GM23338 (cell line): ENCODE results near the gene IWS1. TPM values are rescaled to one million over a fixed set of nuclear protein-coding genes. Genes with fewer than 3 reads are reported as not detected.

Experiments
- ATAC-seq: fragments of 200-7000 bp; cut with Tn5 transposase; 3 replicates; pipeline ENCODE4 v1.9.1; 2020
- DNase-seq: peaks from one replicate; pipeline ENCODE4 v3.0.0-alpha.2; 2015; ENCODE audit warnings: low spot score
- H2AFZ ChIP-seq: fragments of 200-600 bp; sonication (generic); 2 replicates; pipeline ENCODE4 v1.8.0; 2016; ENCODE audit warnings: antibody characterized with exemption, mild to moderate bottlenecking, moderate library complexity
- H3F3A ChIP-seq: fragments of 200-600 bp; sonication (generic); replicated peaks from 2 replicates; pipeline ENCODE4 v1.8.0; 2017; ENCODE audit warnings: antibody characterized with exemption, mixed run types, low read depth
- H3K27ac ChIP-seq: fragments of 200-600 bp; sonication (generic); 2 replicates; pipeline ENCODE4 v1.6.1; 2016; ENCODE audit warnings: low read depth
- H3K27me3 ChIP-seq: fragments of 200-600 bp; sonication (generic); 2 replicates; pipeline ENCODE4 v1.8.0; 2016; ENCODE audit warnings: mild to moderate bottlenecking, mixed run types, moderate library complexity; ENCODE audit not compliant: insufficient read depth
- H3K36me3 ChIP-seq: fragments of 200-600 bp; sonication (generic); 2 replicates; pipeline ENCODE4 v1.8.0; 2016; ENCODE audit warnings: mild to moderate bottlenecking; ENCODE audit not compliant: insufficient read depth
- H3K4me1 ChIP-seq: fragments of 200-600 bp; sonication (generic); 2 replicates; pipeline ENCODE4 v1.8.0; 2016; ENCODE audit warnings: mild to moderate bottlenecking, moderate library complexity; ENCODE audit not compliant: insufficient read depth
- H3K4me2 ChIP-seq: fragments of 200-600 bp; sonication (generic); 2 replicates; pipeline ENCODE4 v1.7.1; 2017; ENCODE audit warnings: mixed run types
- H3K4me3 ChIP-seq: fragments of 200-600 bp; sonication (generic); 2 replicates; pipeline ENCODE4 v1.6.1; 2016; ENCODE audit warnings: mixed run types
- H3K79me2 ChIP-seq: fragments of 200-600 bp; sonication (generic); replicated peaks from 2 replicates; pipeline ENCODE4 v1.8.0; 2017; ENCODE audit warnings: mild to moderate bottlenecking; ENCODE audit not compliant: insufficient read depth
- H3K9me2 ChIP-seq: fragments of 200-600 bp; sonication (generic); 2 replicates; pipeline ENCODE4 v1.8.0; 2017; ENCODE audit not compliant: insufficient read depth
- H4K20me1 ChIP-seq: fragments of 200-600 bp; sonication (generic); replicated peaks from 2 replicates; pipeline ENCODE4 v1.8.0; 2017; ENCODE audit warnings: mild to moderate bottlenecking; ENCODE audit not compliant: insufficient read depth
- H3K27ac Mint-ChIP-seq: 2 replicates; pipeline ENCODE4 v1.8.0; 2020; ENCODE audit warnings: inconsistent platforms, mild to moderate bottlenecking, moderate library complexity, mixed read lengths
- H3K27me3 Mint-ChIP-seq: 3 replicates; pipeline ENCODE4 v1.8.0; 2022; ENCODE audit warnings: low read depth, mild to moderate bottlenecking, moderate library complexity, mixed read lengths, inconsistent platforms; ENCODE audit not compliant: insufficient read depth, poor library complexity
- H3K36me3 Mint-ChIP-seq: 3 replicates; pipeline ENCODE4 v1.8.0; 2021; ENCODE audit warnings: low read depth, mild to moderate bottlenecking, inconsistent platforms, moderate library complexity, mixed read lengths
- H3K4me1 Mint-ChIP-seq: 3 replicates; pipeline ENCODE4 v1.8.0; 2020; ENCODE audit warnings: mild to moderate bottlenecking, inconsistent platforms, mixed read lengths
- H3K4me3 Mint-ChIP-seq: 3 replicates; pipeline ENCODE4 v1.8.0; 2021; ENCODE audit warnings: moderate library complexity, mild to moderate bottlenecking, inconsistent platforms, mixed read lengths
- H3K9me3 Mint-ChIP-seq: 3 replicates; pipeline ENCODE4 v1.8.0; 2020; ENCODE audit warnings: moderate library complexity, mild to moderate bottlenecking, inconsistent platforms, mixed read lengths
- CREB1 ChIP-seq: fragments of 250-450 bp; sonication (Bioruptor Pico); IDR thresholded peaks from 2 replicates; pipeline ENCODE4 v1.5.0; 2020; ENCODE audit warnings: low read depth, mild to moderate bottlenecking, moderate library complexity
- EZH2 ChIP-seq: fragments of 200-600 bp; sonication (generic); IDR thresholded peaks from one replicate; pipeline ENCODE4 v1.8.0; 2017; ENCODE audit warnings: antibody characterized with exemption, mild to moderate bottlenecking, low read depth; ENCODE audit not compliant: unreplicated experiment
- EZH2phosphoT487 ChIP-seq: fragments of 200-600 bp; sonication (generic); IDR thresholded peaks from one replicate; pipeline ENCODE4 v1.8.1; 2018; ENCODE audit warnings: antibody characterized with exemption; ENCODE audit not compliant: unreplicated experiment
- JUNB ChIP-seq: IDR thresholded peaks from one replicate; pipeline ENCODE4 v1.6.1; 2016; ENCODE audit warnings: antibody characterized with exemption; ENCODE audit not compliant: unreplicated experiment
- NANOG ChIP-seq: IDR thresholded peaks from 2 replicates; pipeline ENCODE4 v1.6.1; 2016; ENCODE audit warnings: antibody characterized with exemption, borderline replicate concordance
- POLR2AphosphoS5 ChIP-seq: IDR thresholded peaks from 2 replicates; pipeline ENCODE4 v1.6.1; 2016; ENCODE audit warnings: antibody characterized with exemption, low read depth
- STAT1 ChIP-seq: IDR thresholded peaks from one replicate; pipeline ENCODE4 v1.6.1; 2016; ENCODE audit warnings: antibody characterized with exemption; ENCODE audit not compliant: unreplicated experiment
- ZNF114 ChIP-seq: fragments of 250-450 bp; sonication (Bioruptor Pico); IDR thresholded peaks from 2 replicates; pipeline ENCODE4 v1.5.0; 2020; ENCODE audit warnings: mild to moderate bottlenecking, moderate library complexity
- ZNF331 ChIP-seq: fragments of 250-450 bp; sonication (Bioruptor Pico); IDR thresholded peaks from 2 replicates; pipeline ENCODE4 v1.5.0; 2020; ENCODE audit warnings: low read depth, mild to moderate bottlenecking, moderate library complexity
- polyA plus RNA-seq: library from polyadenylated mRNA; unstranded; fragments of >200 nt; fragmentation: Nextera tagmentation; extraction: Ambion mirVana; gene quantifications from 2 replicates; pipeline ENCODE4 v1.2.1, GENCODE V29; 2016
- total RNA-seq: library from RNA; depleted of rRNA; stranded (reverse); fragments of >200 nt; shearing (Covaris generic); gene quantifications from 2 replicates; pipeline ENCODE4 v1.2.3, GENCODE V29; 2014
- TF ChIP-seq, protein P1 (sequence below), 2 experiments: fragments of 200-600 bp in 1 of 2; sonication (generic) in 1 of 2; conservative IDR thresholded peaks; 2 replicates each; pipeline versions ENCODE4 v1.5.1 to v1.6.1; 2016 to 2017; ENCODE audit warnings: antibody characterized with exemption in 2 of 2, low read depth in 2 of 2, mild to moderate bottlenecking in 2 of 2, moderate library complexity in 1 of 2
- TF ChIP-seq, protein P2 (sequence below): fragments of 250-450 bp; sonication (Bioruptor Pico); IDR thresholded peaks from 2 replicates; pipeline ENCODE4 v1.5.0; 2020; ENCODE audit warnings: mild to moderate bottlenecking, moderate library complexity
- TF ChIP-seq, protein P3 (sequence below): IDR thresholded peaks from 2 replicates; pipeline ENCODE4 v1.6.1; 2016; ENCODE audit warnings: antibody characterized with exemption

IWS1 gene
- total and polyA plus RNA-seq, 2 experiments from 2014 or later = 82.8 to 97.2 TPM

- TF ChIP-seq, protein P1, sequence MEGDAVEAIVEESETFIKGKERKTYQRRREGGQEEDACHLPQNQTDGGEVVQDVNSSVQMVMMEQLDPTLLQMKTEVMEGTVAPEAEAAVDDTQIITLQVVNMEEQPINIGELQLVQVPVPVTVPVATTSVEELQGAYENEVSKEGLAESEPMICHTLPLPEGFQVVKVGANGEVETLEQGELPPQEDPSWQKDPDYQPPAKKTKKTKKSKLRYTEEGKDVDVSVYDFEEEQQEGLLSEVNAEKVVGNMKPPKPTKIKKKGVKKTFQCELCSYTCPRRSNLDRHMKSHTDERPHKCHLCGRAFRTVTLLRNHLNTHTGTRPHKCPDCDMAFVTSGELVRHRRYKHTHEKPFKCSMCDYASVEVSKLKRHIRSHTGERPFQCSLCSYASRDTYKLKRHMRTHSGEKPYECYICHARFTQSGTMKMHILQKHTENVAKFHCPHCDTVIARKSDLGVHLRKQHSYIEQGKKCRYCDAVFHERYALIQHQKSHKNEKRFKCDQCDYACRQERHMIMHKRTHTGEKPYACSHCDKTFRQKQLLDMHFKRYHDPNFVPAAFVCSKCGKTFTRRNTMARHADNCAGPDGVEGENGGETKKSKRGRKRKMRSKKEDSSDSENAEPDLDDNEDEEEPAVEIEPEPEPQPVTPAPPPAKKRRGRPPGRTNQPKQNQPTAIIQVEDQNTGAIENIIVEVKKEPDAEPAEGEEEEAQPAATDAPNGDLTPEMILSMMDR (conservative IDR thresholded peaks at IDR 0.05; ENCODE audit: low read depth in 2 of 2) = no peak
- no peak for TF ChIP-seq JUNB
- no peak for TF ChIP-seq CREB1 (CRISPR knock-in tag)
These were observed 25.1 kb upstream of the IWS1 start (continued) for GRCh38 chr2:127551221-127551930.

DNA sequence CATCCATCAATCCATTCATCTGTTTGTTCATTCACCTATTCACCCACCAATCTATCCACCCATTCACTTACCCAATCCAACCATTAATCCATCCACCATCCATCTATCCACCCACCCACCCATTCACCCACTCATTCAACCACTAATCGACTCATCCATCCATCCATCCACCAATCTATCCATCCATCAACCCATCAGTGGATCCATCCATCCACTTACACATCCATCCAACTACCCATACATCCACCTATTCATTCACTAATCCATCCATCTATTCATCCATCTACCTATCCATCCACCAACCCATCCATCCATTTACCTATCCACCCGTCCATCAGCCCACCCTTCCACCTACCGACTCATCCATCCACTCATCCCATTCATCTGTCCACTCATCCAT is 20.5 kb upstream of the IWS1 start:
- Histone ChIP-seq H3K36me3 (no peaks in the 10 kb centered on the region), H3K4me2 (no peak overlapping the region), H3K27ac (no peak overlapping the region), H3K79me2 (no peaks in the 10 kb centered on the region), H3K9me2 (no peaks in the 10 kb centered on the region; the same call in 1 of the 2 replicates), H2AFZ (no peak overlapping the region), H4K20me1 (no peaks in the 10 kb centered on the region), H3K4me3 (no peak overlapping the region), H3F3A (no peaks in the 10 kb centered on the region), H3K27me3 (no peaks in the 10 kb centered on the region), H3K4me1 (no peaks in the 10 kb centered on the region)
- no peak overlapping the region for H3K27ac Mint-ChIP-seq
- DNase-seq = no peak
- ATAC-seq = no peak
- H3K36me3 Mint-ChIP-seq = no peaks in the 10 kb centered on the region
- peaks cover 2% of the 10 kb centered on the region for H3K27me3 Mint-ChIP-seq
- no peaks in the 10 kb centered on the region for H3K9me3 Mint-ChIP-seq
- H3K4me3 Mint-ChIP-seq = no peak overlapping the region
- H3K4me1 Mint-ChIP-seq = no peaks in the 10 kb centered on the region
- TF ChIP-seq, protein P2, sequence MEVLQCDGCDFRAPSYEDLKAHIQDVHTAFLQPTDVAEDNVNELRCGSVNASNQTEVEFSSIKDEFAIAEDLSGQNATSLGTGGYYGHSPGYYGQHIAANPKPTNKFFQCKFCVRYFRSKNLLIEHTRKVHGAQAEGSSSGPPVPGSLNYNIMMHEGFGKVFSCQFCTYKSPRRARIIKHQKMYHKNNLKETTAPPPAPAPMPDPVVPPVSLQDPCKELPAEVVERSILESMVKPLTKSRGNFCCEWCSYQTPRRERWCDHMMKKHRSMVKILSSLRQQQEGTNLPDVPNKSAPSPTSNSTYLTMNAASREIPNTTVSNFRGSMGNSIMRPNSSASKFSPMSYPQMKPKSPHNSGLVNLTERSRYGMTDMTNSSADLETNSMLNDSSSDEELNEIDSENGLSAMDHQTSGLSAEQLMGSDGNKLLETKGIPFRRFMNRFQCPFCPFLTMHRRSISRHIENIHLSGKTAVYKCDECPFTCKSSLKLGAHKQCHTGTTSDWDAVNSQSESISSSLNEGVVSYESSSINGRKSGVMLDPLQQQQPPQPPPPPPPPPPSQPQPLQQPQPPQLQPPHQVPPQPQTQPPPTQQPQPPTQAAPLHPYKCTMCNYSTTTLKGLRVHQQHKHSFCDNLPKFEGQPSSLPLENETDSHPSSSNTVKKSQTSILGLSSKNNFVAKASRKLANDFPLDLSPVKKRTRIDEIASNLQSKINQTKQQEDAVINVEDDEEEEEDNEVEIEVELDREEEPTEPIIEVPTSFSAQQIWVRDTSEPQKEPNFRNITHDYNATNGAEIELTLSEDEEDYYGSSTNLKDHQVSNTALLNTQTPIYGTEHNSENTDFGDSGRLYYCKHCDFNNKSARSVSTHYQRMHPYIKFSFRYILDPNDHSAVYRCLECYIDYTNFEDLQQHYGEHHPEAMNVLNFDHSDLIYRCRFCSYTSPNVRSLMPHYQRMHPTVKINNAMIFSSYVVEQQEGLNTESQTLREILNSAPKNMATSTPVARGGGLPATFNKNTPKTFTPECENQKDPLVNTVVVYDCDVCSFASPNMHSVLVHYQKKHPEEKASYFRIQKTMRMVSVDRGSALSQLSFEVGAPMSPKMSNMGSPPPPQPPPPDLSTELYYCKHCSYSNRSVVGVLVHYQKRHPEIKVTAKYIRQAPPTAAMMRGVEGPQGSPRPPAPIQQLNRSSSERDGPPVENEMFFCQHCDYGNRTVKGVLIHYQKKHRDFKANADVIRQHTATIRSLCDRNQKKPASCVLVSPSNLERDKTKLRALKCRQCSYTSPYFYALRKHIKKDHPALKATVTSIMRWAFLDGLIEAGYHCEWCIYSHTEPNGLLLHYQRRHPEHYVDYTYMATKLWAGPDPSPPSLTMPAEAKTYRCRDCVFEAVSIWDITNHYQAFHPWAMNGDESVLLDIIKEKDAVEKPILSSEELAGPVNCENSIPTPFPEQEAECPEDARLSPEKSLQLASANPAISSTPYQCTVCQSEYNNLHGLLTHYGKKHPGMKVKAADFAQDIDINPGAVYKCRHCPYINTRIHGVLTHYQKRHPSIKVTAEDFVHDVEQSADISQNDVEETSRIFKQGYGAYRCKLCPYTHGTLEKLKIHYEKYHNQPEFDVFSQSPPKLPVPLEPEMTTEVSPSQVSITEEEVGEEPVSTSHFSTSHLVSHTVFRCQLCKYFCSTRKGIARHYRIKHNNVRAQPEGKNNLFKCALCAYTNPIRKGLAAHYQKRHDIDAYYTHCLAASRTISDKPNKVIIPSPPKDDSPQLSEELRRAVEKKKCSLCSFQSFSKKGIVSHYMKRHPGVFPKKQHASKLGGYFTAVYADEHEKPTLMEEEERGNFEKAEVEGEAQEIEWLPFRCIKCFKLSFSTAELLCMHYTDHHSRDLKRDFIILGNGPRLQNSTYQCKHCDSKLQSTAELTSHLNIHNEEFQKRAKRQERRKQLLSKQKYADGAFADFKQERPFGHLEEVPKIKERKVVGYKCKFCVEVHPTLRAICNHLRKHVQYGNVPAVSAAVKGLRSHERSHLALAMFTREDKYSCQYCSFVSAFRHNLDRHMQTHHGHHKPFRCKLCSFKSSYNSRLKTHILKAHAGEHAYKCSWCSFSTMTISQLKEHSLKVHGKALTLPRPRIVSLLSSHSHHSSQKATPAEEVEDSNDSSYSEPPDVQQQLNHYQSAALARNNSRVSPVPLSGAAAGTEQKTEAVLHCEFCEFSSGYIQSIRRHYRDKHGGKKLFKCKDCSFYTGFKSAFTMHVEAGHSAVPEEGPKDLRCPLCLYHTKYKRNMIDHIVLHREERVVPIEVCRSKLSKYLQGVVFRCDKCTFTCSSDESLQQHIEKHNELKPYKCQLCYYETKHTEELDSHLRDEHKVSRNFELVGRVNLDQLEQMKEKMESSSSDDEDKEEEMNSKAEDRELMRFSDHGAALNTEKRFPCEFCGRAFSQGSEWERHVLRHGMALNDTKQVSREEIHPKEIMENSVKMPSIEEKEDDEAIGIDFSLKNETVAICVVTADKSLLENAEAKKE = no peak
- TF ChIP-seq POLR2AphosphoS5 (no peak), CREB1 (CRISPR knock-in tag) (no peak), NANOG (no peak), JUNB (no peak), ZNF331 (CRISPR knock-in tag) (no peak), EZH2phosphoT487 (no peak), ZNF114 (no peak), STAT1 (no peak), EZH2 (no peak)
- TF ChIP-seq, protein P1 (conservative IDR thresholded peaks at IDR 0.05; ENCODE audit: low read depth in 2 of 2) = no peak
- TF ChIP-seq, protein P3, sequence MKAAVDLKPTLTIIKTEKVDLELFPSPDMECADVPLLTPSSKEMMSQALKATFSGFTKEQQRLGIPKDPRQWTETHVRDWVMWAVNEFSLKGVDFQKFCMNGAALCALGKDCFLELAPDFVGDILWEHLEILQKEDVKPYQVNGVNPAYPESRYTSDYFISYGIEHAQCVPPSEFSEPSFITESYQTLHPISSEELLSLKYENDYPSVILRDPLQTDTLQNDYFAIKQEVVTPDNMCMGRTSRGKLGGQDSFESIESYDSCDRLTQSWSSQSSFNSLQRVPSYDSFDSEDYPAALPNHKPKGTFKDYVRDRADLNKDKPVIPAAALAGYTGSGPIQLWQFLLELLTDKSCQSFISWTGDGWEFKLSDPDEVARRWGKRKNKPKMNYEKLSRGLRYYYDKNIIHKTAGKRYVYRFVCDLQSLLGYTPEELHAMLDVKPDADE = no peak
